Loucy (cell line): ENCODE data around the gene B3GAT1.
"Not testable (repeated sequence)": the region's sequence is repeated elsewhere in the genome, so short reads cannot be mapped to it uniquely, and the experiment has no call there.

Source experiments
- H2AFZ ChIP-seq: fragments of 200-600 bp; sonication (generic); 2 replicates; pipeline ENCODE4 v1.6.0; 2016; ENCODE audit warnings: antibody characterized with exemption, mild to moderate bottlenecking, low read length, moderate library complexity
- H3F3A ChIP-seq: fragments of 200-600 bp; 2 replicates; pipeline ENCODE4 v1.6.0; 2016; ENCODE audit warnings: antibody characterized with exemption, low read depth, mild to moderate bottlenecking
- H3K27me3 ChIP-seq: fragments of 200-600 bp; sonication (generic); 2 replicates; pipeline ENCODE4 v1.6.1; 2014; ENCODE audit warnings: low read length, mild to moderate bottlenecking; ENCODE audit not compliant: insufficient read depth, poor library complexity, severe bottlenecking
- H3K36me3 ChIP-seq: fragments of 200-600 bp; sonication (generic); 2 replicates; pipeline ENCODE4 v1.6.1; 2016; ENCODE audit warnings: low read length; ENCODE audit not compliant: insufficient read depth
- H3K4me1 ChIP-seq: fragments of 200-600 bp; sonication (generic); 2 replicates; pipeline ENCODE4 v1.5.1; 2014; ENCODE audit warnings: low read length, mild to moderate bottlenecking; ENCODE audit not compliant: insufficient read depth, poor library complexity, severe bottlenecking
- H3K4me2 ChIP-seq: fragments of 200-600 bp; sonication (generic); 2 replicates; pipeline ENCODE4 v1.6.0; 2014; ENCODE audit warnings: antibody characterized with exemption, low read length, low read depth, mild to moderate bottlenecking; ENCODE audit not compliant: poor library complexity, severe bottlenecking
- H3K4me3 ChIP-seq: fragments of 200-600 bp; sonication (generic); 2 replicates; pipeline ENCODE4 v1.5.1; 2014; ENCODE audit warnings: low read length, mild to moderate bottlenecking, mixed read lengths; ENCODE audit not compliant: poor library complexity, severe bottlenecking
- H3K79me2 ChIP-seq: fragments of 200-600 bp; sonication (generic); 2 replicates; pipeline ENCODE4 v1.6.1; 2014; ENCODE audit warnings: low read length; ENCODE audit not compliant: insufficient read depth
- H3K9ac ChIP-seq: fragments of 200-600 bp; sonication (generic); 2 replicates; pipeline ENCODE4 v1.6.0; 2014; ENCODE audit warnings: mild to moderate bottlenecking, low read depth, low read length, moderate library complexity; ENCODE audit not compliant: poor library complexity, severe bottlenecking
- H3K9me2 ChIP-seq: fragments of 200-600 bp; sonication (generic); replicated peaks from 2 replicates; pipeline ENCODE4 v1.6.1; 2016; ENCODE audit warnings: low read depth, low read length, mixed read lengths
- H3K9me3 ChIP-seq: fragments of 200-600 bp; sonication (generic); 2 replicates; pipeline ENCODE4 v1.6.1; 2014; ENCODE audit warnings: mild to moderate bottlenecking, antibody characterized with exemption, low read length, low read depth; ENCODE audit not compliant: insufficient read depth
- H4K20me1 ChIP-seq: fragments of 200-600 bp; sonication (generic); 2 replicates; pipeline ENCODE4 v1.6.0; 2014; ENCODE audit warnings: antibody characterized with exemption, low read length, mild to moderate bottlenecking; ENCODE audit not compliant: insufficient read depth, poor library complexity, severe bottlenecking
- CTCF ChIP-seq: fragments of 200-600 bp; sonication (generic); conservative IDR thresholded peaks from 2 replicates; pipeline ENCODE4 v1.5.1; 2014; ENCODE audit warnings: mild to moderate bottlenecking, antibody characterized with exemption, low read length
- EZH2phosphoT487 ChIP-seq: fragments of 200-600 bp; IDR thresholded peaks from 2 replicates; pipeline ENCODE4 v1.6.1; 2018; ENCODE audit warnings: antibody characterized with exemption, mild to moderate bottlenecking, moderate library complexity, borderline replicate concordance

Gene B3GAT1

GRCh38 chr11:134460062-134460561, 48.1 kb upstream of the B3GAT1 start:
- Histone ChIP-seq H3K9me2 (no peaks in the 10 kb centered on the region), H3K27me3 (no peaks in the 10 kb centered on the region), H3K4me3 (no peak overlapping the region), H2AFZ (no peak overlapping the region), H3K9me3 (peaks cover 30% of the 10 kb centered on the region), H3K4me1 (no peaks in the 10 kb centered on the region), H3K79me2 (no peaks in the 10 kb centered on the region), H3K36me3 (no peaks in the 10 kb centered on the region), H3K9ac (no peak overlapping the region), H3F3A (no peaks in the 10 kb centered on the region), H3K4me2 (no peak overlapping the region), H4K20me1 (no peaks in the 10 kb centered on the region)
- no peak for TF ChIP-seq CTCF
- no peak for TF ChIP-seq EZH2phosphoT487

- H2AFZ ChIP-seq = no peak overlapping the region
- no peak overlapping the region for H3K4me2 ChIP-seq
- H3K9ac ChIP-seq = no peak overlapping the region
- H3K4me1 ChIP-seq = no peaks in the 10 kb centered on the region
- H3K27me3 ChIP-seq = no peaks in the 10 kb centered on the region
- TF ChIP-seq CTCF (no peak), EZH2phosphoT487 (no peak)
- peaks cover 28% of the 10 kb centered on the region; the same call in 1 of the 2 replicates for H3K9me3 ChIP-seq
- H3K36me3 ChIP-seq = no peaks in the 10 kb centered on the region
- H3K9me2 ChIP-seq = no peaks in the 10 kb centered on the region
- H4K20me1 ChIP-seq = no peaks in the 10 kb centered on the region
- no peaks in the 10 kb centered on the region for H3F3A ChIP-seq
- H3K79me2 ChIP-seq = no peaks in the 10 kb centered on the region
- no peak overlapping the region for H3K4me3 ChIP-seq
Observed at GRCh38 chr11:134459246-134460061, 47.4 kb upstream of the B3GAT1 start.

GRCh38 chr11:134457411-134458007, 45.5 kb upstream of the B3GAT1 start:
- H3K27me3 ChIP-seq, H3K4me1 ChIP-seq, H3K36me3 ChIP-seq, H3F3A ChIP-seq, H3K79me2 ChIP-seq, H3K9me2 ChIP-seq, H3K4me3 ChIP-seq, H3K9ac ChIP-seq, H3K4me2 ChIP-seq, H4K20me1 ChIP-seq, H2AFZ ChIP-seq: not testable (repeated sequence)
- peaks cover 37% of the 10 kb centered on the region; the same call in 1 of the 2 replicates for H3K9me3 ChIP-seq
